Measurements from ENCODE around the gene IRF4.

The IRF4 gene

GRCh38 chr6:397604-398003, 6.1 kb downstream of the IRF4 start:
- DNase-seq (ENCODE audit: extremely low read depth, low read depth), result no peak
- no peak for TF ChIP-seq CTCF (IDR thresholded peaks at IDR 0.05; ENCODE audit: low read depth, low read length)

GRCh38 chr6:398065-398464, 6.5 kb downstream of the IRF4 start:
- DNase-seq (ENCODE audit: extremely low read depth, low read depth), result no peak
- no peak for TF ChIP-seq CTCF (IDR thresholded peaks at IDR 0.05; ENCODE audit: low read depth, low read length)

DNA sequence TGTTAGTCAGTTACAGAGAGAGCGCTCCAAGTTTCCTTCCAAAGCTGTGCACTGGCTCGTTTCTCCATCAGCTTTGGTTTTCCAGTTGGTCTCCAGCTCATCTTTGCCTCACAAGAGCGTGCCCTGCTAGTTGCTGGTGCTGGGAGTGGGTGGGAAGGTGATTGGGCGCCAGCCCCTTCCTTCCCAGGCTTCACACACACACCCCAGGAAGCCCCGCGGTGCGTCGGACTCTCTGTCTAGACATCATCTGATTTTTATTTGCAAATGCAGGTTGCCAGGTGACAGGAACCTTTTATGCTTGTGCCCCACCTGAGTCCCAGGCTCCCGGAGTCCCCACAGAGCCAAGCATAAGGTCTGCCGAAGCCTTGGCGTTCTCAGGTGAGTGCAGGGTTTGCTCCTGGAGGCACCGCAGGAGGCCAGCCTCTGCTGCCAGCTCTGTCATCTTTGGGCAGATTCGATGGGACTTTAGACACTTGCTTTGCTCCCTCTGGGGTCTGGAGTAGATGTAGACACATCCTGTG, 7.1 kb downstream of the IRF4 start:
- no peak for TF ChIP-seq CTCF (IDR thresholded peaks at IDR 0.05; ENCODE audit: low read depth, low read length)
- no peak for DNase-seq (ENCODE audit: extremely low read depth, low read depth)

DNA sequence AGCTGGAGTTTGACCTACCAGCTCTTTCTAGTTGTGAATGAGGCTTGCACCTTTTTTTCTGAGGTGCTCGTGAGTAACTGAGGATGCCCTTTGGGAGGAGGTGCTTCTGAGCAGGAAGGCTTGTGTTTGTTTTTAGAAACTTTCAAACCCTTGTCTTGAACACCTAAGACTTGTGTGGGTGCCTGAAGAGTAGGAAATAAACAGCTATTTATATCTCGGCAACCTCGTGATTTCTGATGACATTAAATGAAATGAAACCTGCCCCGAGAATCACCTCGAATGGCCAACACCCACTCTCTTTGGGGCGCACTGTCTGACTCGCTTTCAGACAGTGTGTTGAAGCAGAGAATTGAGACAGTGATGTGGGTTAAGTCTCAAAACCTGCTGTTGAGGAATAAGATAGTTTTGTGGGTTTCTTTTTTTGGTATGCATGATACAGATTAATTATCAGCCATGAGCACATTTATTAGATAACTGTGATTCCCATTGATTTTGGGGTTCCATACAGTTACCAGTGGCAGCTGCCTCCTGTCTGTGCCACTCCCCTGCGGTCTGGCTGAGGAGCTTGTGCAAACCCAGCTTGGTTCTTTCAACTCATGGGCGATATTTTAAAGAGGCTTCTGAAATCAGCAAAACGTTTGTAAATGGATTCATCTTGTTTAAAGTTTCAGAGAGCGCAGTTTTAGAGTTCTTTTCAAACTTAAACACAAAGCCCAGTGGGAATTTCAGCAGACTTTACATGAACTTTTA, 8.4 kb downstream of the IRF4 start:
- no peak for DNase-seq (ENCODE audit: extremely low read depth, low read depth)
- no peak for TF ChIP-seq CTCF (IDR thresholded peaks at IDR 0.05; ENCODE audit: low read depth, low read length)

DNA sequence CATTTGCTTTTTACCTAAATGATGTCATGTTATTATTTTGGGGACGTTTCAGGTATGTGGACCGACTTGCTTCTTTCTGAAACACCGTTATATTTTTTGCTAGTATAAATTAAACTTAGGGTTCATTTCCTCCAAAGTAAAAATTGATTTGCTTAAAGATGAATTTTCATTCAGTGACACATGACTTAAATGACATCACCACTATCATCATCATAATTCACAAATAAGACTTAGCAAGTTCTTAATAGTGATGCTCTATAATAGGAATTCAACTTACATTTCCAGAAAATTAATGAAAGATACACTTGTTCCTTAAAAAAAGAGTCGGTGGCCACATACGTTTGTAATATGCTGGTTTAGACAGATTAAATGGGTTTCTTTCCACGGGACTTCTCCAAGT, 9.3 kb downstream of the IRF4 start:
- DNase-seq (ENCODE audit: extremely low read depth, low read depth), result no peak
- no peak for TF ChIP-seq CTCF (IDR thresholded peaks at IDR 0.05; ENCODE audit: low read depth, low read length)

DNA sequence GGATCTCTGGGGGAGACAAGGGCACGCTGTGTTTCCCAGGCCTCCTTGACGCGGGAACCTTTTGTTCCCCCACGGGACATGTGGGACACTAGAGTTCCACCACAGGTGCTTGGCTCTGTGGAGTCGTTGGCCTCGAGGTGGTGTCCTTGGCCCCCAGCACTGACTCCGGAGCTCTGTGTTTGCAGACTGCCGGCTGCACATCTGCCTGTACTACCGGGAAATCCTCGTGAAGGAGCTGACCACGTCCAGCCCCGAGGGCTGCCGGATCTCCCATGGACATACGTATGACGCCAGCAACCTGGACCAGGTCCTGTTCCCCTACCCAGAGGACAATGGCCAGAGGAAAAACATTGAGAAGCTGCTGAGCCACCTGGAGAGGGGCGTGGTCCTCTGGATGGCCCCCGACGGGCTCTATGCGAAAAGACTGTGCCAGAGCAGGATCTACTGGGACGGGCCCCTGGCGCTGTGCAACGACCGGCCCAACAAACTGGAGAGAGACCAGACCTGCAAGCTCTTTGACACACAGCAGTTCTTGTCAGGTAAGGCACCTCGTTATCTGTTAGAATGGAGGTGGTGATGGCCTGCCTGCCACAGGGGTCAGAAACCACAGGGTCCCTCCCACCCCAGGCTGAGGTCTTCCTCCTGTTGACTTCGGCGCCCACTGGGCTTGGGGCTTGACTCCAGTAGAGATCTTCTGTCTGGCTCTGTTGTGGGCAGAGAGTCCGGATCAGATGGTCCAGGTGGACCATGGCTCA, 9.9 kb downstream of the IRF4 start:
- DNase-seq (ENCODE audit: extremely low read depth, low read depth), result no peak
- no peak for TF ChIP-seq CTCF (IDR thresholded peaks at IDR 0.05; ENCODE audit: low read depth, low read length)

DNA sequence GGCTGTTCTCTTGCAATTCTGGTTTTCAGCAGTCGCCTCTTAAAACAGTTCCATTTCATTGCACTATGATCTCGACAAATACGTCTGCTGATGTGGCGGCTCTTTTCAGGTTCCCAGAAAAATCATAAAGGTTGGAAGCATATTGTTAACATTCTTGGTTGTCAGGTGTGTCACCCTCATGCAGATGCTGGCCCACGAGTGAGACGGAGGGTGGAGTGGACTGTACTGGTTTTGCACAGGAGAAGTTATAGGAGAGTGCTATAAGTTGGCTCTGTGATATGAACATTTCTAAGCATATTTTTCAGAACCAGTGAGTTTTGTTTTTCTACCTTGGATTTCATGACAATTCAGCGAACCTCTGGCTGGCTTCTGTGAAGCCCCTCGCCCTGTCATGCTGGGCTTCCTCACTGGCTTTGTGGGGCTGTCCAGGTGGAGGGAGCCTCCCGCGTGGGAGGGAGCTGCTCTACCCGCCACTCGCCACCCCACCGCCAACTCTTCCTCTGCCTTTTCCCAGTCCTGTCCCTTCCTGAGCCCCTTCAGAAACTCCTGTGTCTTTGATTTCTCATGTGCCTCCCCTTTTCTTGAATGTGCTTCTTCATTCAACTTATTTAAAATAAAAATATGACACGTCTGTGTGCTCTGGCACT, 10.6 kb downstream of the IRF4 start:
- TF ChIP-seq CTCF (IDR thresholded peaks at IDR 0.05; ENCODE audit: low read depth, low read length), result no peak
- no peak for DNase-seq (ENCODE audit: extremely low read depth, low read depth)
